Upper lobe of left lung (tissue), 6 donors: ENCODE measurements around the gene PAQR8. TPM values are rescaled to one million over a fixed set of nuclear protein-coding genes. Genes with fewer than 3 reads are reported as not detected.

Experiments
- ATAC-seq, 2 donors: fragments of 200-7000 bp; cut with Tn5 transposase; one replicate each; pipeline ENCODE4 v1.9.1; 2022; ENCODE audit warnings: mild to moderate bottlenecking in 2 of 2, moderate library complexity in 2 of 2; ENCODE audit not compliant: low FRiP score in 2 of 2
- DNase-seq, 2 donors: peaks; one replicate each; pipeline ENCODE4 v3.0.0-alpha.2; 2019 to 2020
- H3K27ac ChIP-seq, 4 donors: fragments of 200-600 bp; sonication (generic); one replicate each; pipeline ENCODE4 v1.5.1; 2016 to 2019
- H3K27me3 ChIP-seq, 4 donors: fragments of 200-600 bp; sonication (generic); one replicate each; pipeline ENCODE4 v1.5.1; 2017 to 2019
- H3K36me3 ChIP-seq, 4 donors: fragments of 200-600 bp; sonication (generic); one replicate each; pipeline ENCODE4 v1.5.1; 2016 to 2019
- H3K4me1 ChIP-seq, 4 donors: fragments of 200-600 bp; sonication (generic); one replicate each; pipeline ENCODE4 v1.5.1; 2018 to 2019
- H3K4me3 ChIP-seq, 4 donors: fragments of 200-600 bp; sonication (generic); one replicate each; pipeline ENCODE4 v1.5.1; 2017 to 2019; ENCODE audit warnings: mild to moderate bottlenecking in 2 of 4, moderate library complexity in 1 of 4
- H3K9me3 ChIP-seq, 4 donors: fragments of 200-600 bp; sonication (generic); one replicate each; pipeline ENCODE4 v1.5.1; 2018 to 2019
- CTCF ChIP-seq, 6 experiments: fragments of 450-650 bp in 4 of 6; fragments of 200-600 bp in 2 of 6; sonication (generic) in 2 of 6; IDR thresholded peaks; one replicate each; pipeline ENCODE4 v1.5.1; 2016 to 2019; ENCODE audit warnings: antibody characterized with exemption in 6 of 6
- EP300 ChIP-seq, 4 donors: sonication (generic); formaldehyde crosslinking; IDR thresholded peaks; one replicate each; pipeline ENCODE4 v1.5.1; 2017; ENCODE audit warnings: antibody characterized with exemption in 4 of 4, control low read depth in 2 of 4
- POLR2A ChIP-seq, 4 donors: fragments of 450-650 bp; IDR thresholded peaks; one replicate each; pipeline ENCODE4 v1.5.1; 2016 to 2017; ENCODE audit warnings: antibody characterized with exemption in 4 of 4, mild to moderate bottlenecking in 2 of 4
- POLR2AphosphoS5 ChIP-seq, 2 donors: sonication (generic); formaldehyde crosslinking; IDR thresholded peaks; one replicate each; pipeline ENCODE4 v1.5.1; 2017; ENCODE audit warnings: antibody characterized with exemption in 2 of 2
- WGBS, 2 donors: methylation state at CpG; one replicate each; pipeline ENCODE4 v1.1.5; 2017 to 2018; 5-methylcytosine and 5-hydroxymethylcytosine counted together
- total RNA-seq, 6 donors: library from RNA; depleted of rRNA in 4 of 6; stranded (reverse); fragments of >200 nt in 4 of 6; gene quantifications; one replicate each; pipeline versions ENCODE4 v1.1.0 to v1.2.1, GENCODE V29; 2016 to 2021
- donor health status: DM: no; HTN: no; CAD: no; lungs with moderate emphysema.
- donor health status: DM: no; HTN: yes; CAD: no; lungs with severe emphysema.

Gene PAQR8
- total RNA-seq, 6 donors from 2014 or later: 3.4 to 21.6 (median 9.3) TPM

GRCh38 chr6:52346503-52346902 is 15.4 kb upstream of the PAQR8 start:
- DNase-seq (no peak), ATAC-seq (no peak)
- 82 to 91% methylated on average over 2 of the region's 2 CpGs for WGBS, 2 donors
- no peaks in the 10 kb centered on the region for H3K4me1 ChIP-seq
- no peaks in the 10 kb centered on the region for H3K27me3 ChIP-seq
- TF ChIP-seq POLR2AphosphoS5 (IDR thresholded peaks at IDR 0.05) (no peak), POLR2A (IDR thresholded peaks at IDR 0.05) (no peak), EP300 (IDR thresholded peaks at IDR 0.05) (no peak), CTCF (IDR thresholded peaks at IDR 0.05) (no peak)
- no peaks in the 10 kb centered on the region for H3K9me3 ChIP-seq
- no peaks in the 10 kb centered on the region for H3K36me3 ChIP-seq
- no peak overlapping the region for H3K4me3 ChIP-seq
- no peak overlapping the region for H3K27ac ChIP-seq

- Histone ChIP-seq H3K27ac (no peak overlapping the region), H3K9me3 (no peaks in the 10 kb centered on the region), H3K4me1 (peaks cover 0 to 8% (median 2%) of the 10 kb centered on the region in 4 donors), H3K4me3 (no peak overlapping the region), H3K36me3 (no peaks in the 10 kb centered on the region), H3K27me3 (no peaks in the 10 kb centered on the region)
- TF ChIP-seq EP300 (IDR thresholded peaks at IDR 0.05) (no peak), POLR2A (IDR thresholded peaks at IDR 0.05) (no peak), POLR2AphosphoS5 (IDR thresholded peaks at IDR 0.05) (no peak), CTCF (IDR thresholded peaks at IDR 0.05) (no peak)
- no peak for DNase-seq
- 89 to 100% methylated on average over 1 of the region's 1 CpG for WGBS, 2 donors
- no peak for ATAC-seq
Observed at GRCh38 chr6:52347818-52348217, 14.1 kb upstream of the PAQR8 start.

- Histone ChIP-seq H3K27ac (peak overlapping the region; percentile 12 to 62 (median 34)), H3K27me3 (no peaks in the 10 kb centered on the region), H3K4me3 (no peak overlapping the region), H3K4me1 (peaks cover 0 to 10% (median 7%) of the 10 kb centered on the region in 4 donors), H3K9me3 (no peaks in the 10 kb centered on the region), H3K36me3 (no peaks in the 10 kb centered on the region)
- DNase-seq (no peak), ATAC-seq (no peak)
- 100% methylated on average over 1 of the region's 1 CpG for WGBS, 2 donors
- no peak for TF ChIP-seq CTCF (IDR thresholded peaks at IDR 0.05)
- no peak for TF ChIP-seq POLR2AphosphoS5 (IDR thresholded peaks at IDR 0.05)
- no peak for TF ChIP-seq POLR2A (IDR thresholded peaks at IDR 0.05)
- TF ChIP-seq EP300 (IDR thresholded peaks at IDR 0.05): no peak
Observed at GRCh38 chr6:52351879-52352238, 10.1 kb upstream of the PAQR8 start.

- Histone ChIP-seq H3K36me3 (no peaks in the 10 kb centered on the region), H3K9me3 (no peaks in the 10 kb centered on the region), H3K4me1 (peaks cover 0 to 10% (median 7%) of the 10 kb centered on the region in 4 donors), H3K27ac (peak overlapping the region; percentile 15 to 62 (median 46)), H3K27me3 (no peaks in the 10 kb centered on the region), H3K4me3 (no peak overlapping the region)
- peak in 1 of 2 donors; percentile 77 for DNase-seq
- WGBS, 2 donors: 31 to 34% methylated on average over 5 of the region's 5 CpGs
- peak in 1 of 2 donors; percentile 18 for TF ChIP-seq POLR2AphosphoS5 (IDR thresholded peaks at IDR 0.05)
- peak in 1 of 4 donors; percentile 1 for TF ChIP-seq EP300 (IDR thresholded peaks at IDR 0.05)
- peak in 1 of 6 experiments; percentile 35 for TF ChIP-seq CTCF (IDR thresholded peaks at IDR 0.05)
- peak in 2 of 4 donors; percentile 13 to 20 for TF ChIP-seq POLR2A (IDR thresholded peaks at IDR 0.05)
- ATAC-seq: peak; percentile 91
Observed at GRCh38 chr6:52352239-52353018, 9.5 kb upstream of the PAQR8 start.

GRCh38 chr6:52356017-52356416 is 5.9 kb upstream of the PAQR8 start:
- ATAC-seq (no peak), DNase-seq (no peak)
- no peaks in the 10 kb centered on the region for H3K27me3 ChIP-seq
- H3K4me1 ChIP-seq: peaks cover 0 to 14% (median 8%) of the 10 kb centered on the region in 4 donors
- 42 to 72% methylated on average over 2 of the region's 2 CpGs for WGBS, 2 donors
- H3K4me3 ChIP-seq: no peak overlapping the region
- H3K36me3 ChIP-seq: no peaks in the 10 kb centered on the region
- no peak for TF ChIP-seq EP300 (IDR thresholded peaks at IDR 0.05)
- no peak for TF ChIP-seq POLR2AphosphoS5 (IDR thresholded peaks at IDR 0.05)
- no peak for TF ChIP-seq CTCF (IDR thresholded peaks at IDR 0.05)
- TF ChIP-seq POLR2A (IDR thresholded peaks at IDR 0.05): no peak
- H3K9me3 ChIP-seq: no peaks in the 10 kb centered on the region
- no peak overlapping the region for H3K27ac ChIP-seq
